HG02678 (cell line): ENCODE data around the gene PDZK1.
"Not testable (repeated sequence)": the region's sequence is repeated elsewhere in the genome, so short reads cannot be mapped to it uniquely, and the experiment has no call there.

Experiments
- ATAC-seq: cut with Tn5 transposase; IDR thresholded peaks from one replicate; pipeline ENCODE4 v1.9.1; 2021; ENCODE audit warnings: mild to moderate bottlenecking, moderate library complexity; ENCODE audit not compliant: unreplicated experiment

Gene PDZK1

GRCh38 chr1:145707183-145707867 is at the start of gene PDZK1:
Gene PDZK1, minus strand, starts transcription at chr1:145707368. Its CDS starts 19,347 bp downstream, at chr1:145688021.
- ATAC-seq: no peak

- no peak for ATAC-seq
Observed at GRCh38 chr1:145751491-145752037, 44.4 kb upstream of the PDZK1 start.

- ATAC-seq: no peak
Observed at GRCh38 chr1:145750426-145750825, 43.3 kb upstream of the PDZK1 start.

GRCh38 chr1:145747398-145748247 is 40.5 kb upstream of the PDZK1 start:
- no peak for ATAC-seq

GRCh38 chr1:145740269-145740668 is 33.1 kb upstream of the PDZK1 start:
- no peak for ATAC-seq

- ATAC-seq: no peak
Observed at GRCh38 chr1:145736191-145736590, 29.0 kb upstream of the PDZK1 start.

GRCh38 chr1:145730900-145731299 is 23.7 kb upstream of the PDZK1 start:
- no peak for ATAC-seq

GRCh38 chr1:145730467-145730866 is 23.3 kb upstream of the PDZK1 start:
- ATAC-seq: no peak

GRCh38 chr1:145729666-145730436 is 22.7 kb upstream of the PDZK1 start:
- ATAC-seq: no peak

- no peak for ATAC-seq
Observed at GRCh38 chr1:145729196-145729595, 22.0 kb upstream of the PDZK1 start.

- not testable (repeated sequence) for ATAC-seq
Observed at GRCh38 chr1:145726193-145726592, 19.0 kb upstream of the PDZK1 start.

- ATAC-seq: peak; percentile 61
Observed at GRCh38 chr1:145720878-145721671, 13.9 kb upstream of the PDZK1 start.

GRCh38 chr1:145720556-145720877 is 13.3 kb upstream of the PDZK1 start:
- ATAC-seq: no peak

- ATAC-seq: no peak
Observed at GRCh38 chr1:145719230-145720079, 12.3 kb upstream of the PDZK1 start, which contains the start of gene CD160. Gene CD160, plus strand, starts transcription at chr1:145719499. Its CDS starts 8,829 bp downstream, at chr1:145728328.

GRCh38 chr1:145718465-145718864 is 11.3 kb upstream of the PDZK1 start:
- ATAC-seq: not testable (repeated sequence)

GRCh38 chr1:145717833-145718232 is 10.7 kb upstream of the PDZK1 start:
- no peak for ATAC-seq

GRCh38 chr1:145716641-145717345 is 9.6 kb upstream of the PDZK1 start:
- no peak for ATAC-seq

- ATAC-seq: no peak
Observed at GRCh38 chr1:145714524-145715111, 7.5 kb upstream of the PDZK1 start.
